Activated CD4-positive, CD25-positive, alpha-beta regulatory T cell (primary cell): ENCODE measurements around the gene KDM4C.
"Not testable (repeated sequence)": the region's sequence is repeated elsewhere in the genome, so short reads cannot be mapped to it uniquely, and the experiment has no call there.

ENCODE experiments used
- DNase-seq, 4 experiments: peaks; one replicate each; lab custom pipeline; 2025; lab: John Stamatoyannopoulos, UW

KDM4C gene

DNA sequence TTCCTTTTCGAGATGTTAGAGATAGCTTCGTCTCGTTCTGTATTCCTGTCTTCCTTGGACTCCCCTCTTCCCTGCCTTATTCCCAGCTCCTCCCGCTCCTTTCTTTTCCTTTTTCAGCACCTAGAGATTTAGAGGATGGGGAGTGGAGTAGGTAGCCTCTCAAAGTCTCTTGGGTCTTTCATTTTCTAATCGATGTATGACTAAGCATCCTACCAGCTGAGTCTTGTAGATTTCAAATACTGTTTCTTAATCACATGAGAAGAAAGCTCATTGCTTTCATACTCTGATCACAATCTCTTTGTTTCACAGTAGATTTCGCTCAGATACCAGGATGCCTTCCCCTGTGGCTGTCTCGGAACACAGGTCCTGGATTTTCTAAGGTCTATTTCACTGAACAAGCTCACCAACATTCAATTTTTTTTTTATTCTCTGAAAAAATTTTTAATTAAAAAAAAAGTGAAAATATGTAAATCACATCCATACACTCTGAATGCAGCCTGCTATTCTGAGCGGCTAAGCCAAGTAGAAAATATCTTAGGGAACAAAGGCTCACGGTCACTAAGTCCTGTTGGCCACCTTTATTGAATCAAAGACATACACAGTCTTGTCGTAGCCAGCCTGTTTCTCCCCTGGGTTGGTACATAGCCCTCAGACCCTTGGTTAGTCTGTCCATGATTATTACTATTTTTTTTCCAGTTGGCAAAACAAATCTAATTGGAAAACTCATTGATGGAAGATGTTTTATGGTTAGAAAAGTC is 413.8 kb downstream of the KDM4C start:
- no peak for DNase-seq

DNA sequence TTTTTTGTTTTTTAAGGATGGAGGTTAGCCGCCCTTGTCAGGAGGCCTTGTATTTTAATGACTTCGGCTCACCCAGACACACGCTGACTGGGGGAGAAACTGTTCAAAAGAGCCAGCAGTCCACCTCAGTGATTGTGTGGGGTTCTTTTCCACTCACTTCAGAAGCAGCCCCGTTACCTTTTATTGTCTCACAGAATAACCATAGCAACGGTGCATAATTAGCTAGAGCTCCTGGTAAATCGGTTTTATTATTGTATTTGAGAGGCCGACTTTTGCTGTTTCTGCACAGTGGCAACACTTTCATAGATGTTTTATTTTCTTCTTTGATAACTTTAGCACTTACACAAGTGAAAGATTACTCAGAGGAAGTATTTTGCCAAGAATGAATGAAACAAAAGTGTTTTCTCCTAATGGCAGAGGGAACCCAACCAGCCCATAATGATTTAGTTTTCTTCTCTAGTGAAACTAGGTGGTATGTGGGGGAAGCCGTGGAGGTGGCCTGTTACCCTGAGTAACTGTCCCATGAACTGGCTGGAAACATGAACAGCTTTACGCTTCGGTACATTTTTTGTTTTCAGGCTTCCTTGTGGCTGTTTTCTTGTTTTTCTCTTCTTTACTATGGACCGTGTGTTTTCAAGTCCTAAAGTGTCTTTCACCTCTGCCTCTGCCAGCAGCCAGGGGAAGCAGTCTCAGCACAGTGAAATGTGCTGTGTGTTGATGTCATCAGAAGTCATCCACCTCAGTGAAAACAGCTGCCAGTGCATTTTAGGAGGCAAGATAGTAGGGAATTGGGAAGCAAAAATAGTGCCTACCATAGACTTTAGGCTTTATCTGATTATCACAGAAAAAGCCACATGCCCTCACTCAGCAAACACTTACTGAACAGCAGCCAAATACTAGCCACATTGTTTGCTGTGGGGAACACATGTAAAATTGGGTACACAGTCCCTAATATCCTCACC is 414.7 kb downstream of the KDM4C start:
- DNase-seq, result no peak

DNA sequence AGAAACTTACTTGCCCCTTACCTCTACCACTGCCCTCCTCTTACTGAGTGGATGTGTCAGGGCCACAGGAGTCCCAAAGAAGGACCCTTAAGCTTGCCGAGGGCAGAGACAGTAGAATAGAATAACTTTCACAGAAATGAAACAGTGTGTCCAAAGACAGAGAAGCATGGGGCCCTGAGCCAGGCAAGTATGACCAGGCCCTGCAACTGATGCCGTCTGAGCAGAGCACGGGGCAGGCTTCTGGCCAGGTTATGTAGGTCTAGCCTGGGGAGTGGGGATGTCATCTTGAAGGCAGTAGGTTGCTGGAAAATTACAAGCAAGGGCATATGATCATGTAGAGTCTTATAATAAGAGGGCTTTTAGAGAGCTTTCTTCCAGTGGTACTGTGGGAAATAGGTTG is 415.4 kb downstream of the KDM4C start:
- no peak for DNase-seq

- no peak for DNase-seq
These were observed 416.5 kb downstream of the KDM4C start for GRCh38 chr9:7174301-7174700.

- DNase-seq, result no peak
These were observed 417.1 kb downstream of the KDM4C start for GRCh38 chr9:7174884-7175283.

DNA sequence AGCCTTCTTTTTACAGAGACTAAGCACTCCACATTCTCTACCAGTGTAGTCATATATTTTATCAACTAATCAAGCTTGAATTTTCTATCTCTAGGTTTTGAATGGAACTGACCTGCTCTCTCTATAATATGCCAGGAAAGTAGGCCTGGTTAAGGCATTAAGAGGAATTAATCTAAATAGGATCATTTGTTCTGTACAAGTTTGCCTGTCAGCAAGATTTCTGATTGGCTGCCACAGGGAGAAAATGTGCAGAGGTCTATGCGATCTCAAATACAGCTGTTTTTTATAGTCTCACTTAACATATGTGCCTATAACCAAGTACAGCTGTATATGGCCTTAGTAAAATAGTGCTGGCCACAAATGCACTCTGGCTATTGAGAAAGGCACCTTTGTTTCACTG is 418.8 kb downstream of the KDM4C start:
- DNase-seq, result no peak

DNA sequence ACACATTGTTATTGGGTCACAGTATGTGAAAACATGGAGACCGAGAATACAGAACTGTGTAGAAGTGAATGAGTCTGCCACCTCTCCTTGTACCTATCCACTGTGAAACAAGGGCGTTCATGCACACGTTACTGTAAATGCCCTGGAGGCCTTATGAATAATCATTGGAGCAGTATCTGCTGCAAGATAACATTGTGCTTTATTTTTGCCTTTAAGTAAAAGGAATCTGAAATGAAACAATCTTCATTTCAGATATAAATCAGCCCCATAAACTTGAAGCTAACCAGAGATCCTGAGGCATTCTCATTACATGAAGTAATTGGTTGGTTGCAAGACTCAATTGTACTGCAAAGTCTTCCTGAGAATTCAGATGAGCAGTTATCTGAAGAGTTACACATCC is 419.6 kb downstream of the KDM4C start:
- DNase-seq, result no peak

GRCh38 chr9:7178729-7179128 is 421.0 kb downstream of the KDM4C start:
- no peak for DNase-seq

DNA sequence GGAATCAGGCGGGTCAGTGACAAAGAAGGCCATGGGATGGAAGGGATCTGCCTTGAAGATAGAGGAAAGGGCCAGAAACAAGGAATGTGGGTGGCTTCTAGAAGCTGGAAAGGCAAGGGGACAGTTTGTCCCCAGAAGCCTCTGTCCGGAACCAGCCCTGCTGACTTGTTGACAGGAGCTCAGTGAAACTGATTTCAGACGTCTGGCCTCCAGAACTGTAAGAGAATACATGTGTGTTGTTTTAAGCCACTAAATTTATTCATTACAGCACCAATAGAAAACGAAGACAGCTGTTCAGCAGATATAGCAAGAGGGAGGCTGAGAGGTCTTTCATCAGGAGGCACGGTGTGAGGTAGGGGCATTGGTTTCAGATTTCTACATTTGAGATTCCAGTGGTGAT is 422.5 kb downstream of the KDM4C start:
- DNase-seq, result no peak

DNA sequence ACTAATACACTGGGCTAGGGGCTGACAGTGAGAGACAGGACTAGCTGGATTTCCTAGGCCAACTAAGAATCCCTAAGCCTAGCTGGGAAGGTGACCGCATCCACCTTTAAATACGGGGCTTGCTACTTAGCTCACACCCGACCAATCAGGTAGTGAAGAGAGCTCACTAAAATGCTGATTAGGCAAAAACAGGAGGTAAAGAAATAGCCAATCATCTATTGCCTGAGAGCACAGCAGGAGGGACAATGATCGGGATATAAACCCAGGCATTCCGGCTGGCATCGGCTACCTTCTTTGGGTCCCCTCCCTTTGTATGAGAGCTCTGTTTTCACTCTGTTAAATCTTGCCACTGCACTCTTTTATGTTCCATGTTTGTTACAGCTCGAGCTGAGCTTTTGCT is 425.4 kb downstream of the KDM4C start:
- not testable (repeated sequence) for DNase-seq

DNA sequence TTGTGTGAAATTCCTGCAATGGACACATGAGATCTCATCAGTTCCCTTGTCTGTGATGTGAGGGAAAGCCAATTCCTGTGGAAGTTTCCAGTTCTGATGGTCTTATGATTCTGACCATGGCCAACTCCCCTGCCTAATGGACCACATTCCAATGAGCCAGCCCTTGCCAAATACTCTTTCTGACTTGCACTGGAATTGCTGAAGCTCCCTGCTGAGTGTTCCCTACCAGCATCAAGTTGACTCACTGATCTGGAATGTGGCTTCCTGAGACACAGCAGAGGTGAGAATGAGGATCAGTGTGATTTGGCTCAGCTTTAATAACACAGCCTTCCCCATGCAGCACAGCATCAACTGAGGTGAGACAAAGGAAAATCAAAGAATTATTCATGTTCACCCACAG is 427.8 kb downstream of the KDM4C start:
- no peak for DNase-seq

DNA sequence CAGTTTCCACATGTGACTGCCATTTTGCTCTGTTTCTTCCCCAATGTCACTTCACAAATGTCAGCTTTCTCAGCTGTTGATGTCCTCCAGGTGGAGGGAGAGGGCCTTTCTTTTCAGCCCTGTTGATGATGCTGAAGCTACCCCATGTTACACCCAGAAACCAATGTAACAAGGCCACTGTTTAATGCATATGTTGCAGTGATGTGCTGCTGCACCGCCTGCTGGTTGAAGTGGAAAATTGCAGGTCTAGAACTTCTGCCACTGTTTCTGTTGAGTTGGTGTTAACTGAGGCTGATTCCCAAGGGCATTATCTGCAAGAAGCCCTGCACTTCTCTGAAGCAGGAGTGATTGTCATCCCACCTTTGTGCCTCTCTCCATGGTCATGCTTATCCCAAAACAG is 428.4 kb downstream of the KDM4C start:
- DNase-seq, result no peak

DNA sequence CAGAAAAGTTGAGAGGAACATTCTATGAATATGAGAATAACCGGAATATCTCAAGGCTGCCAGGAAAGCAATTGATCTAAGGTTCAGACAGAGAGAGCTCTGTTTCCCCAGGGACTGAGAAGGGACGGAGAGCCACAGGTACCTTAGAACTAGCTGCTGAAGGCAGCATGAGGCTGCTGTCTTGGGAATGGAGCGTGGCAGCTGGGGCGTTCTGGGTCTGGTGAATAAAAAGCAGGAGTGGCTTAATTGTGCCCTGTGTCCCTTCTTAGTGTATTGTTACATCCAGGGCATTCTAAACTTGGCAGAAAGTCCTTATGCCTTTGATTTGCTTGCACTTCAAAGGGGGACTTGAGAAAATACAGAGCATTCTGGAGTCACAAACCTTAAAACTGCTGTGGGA is 434.5 kb downstream of the KDM4C start:
- no peak for DNase-seq

- DNase-seq, result no peak
These were observed 437.8 kb downstream of the KDM4C start for GRCh38 chr9:7195526-7195925.

GRCh38 chr9:7196467-7196866 is 438.7 kb downstream of the KDM4C start:
- no peak for DNase-seq

- DNase-seq, result no peak
These were observed 443.4 kb downstream of the KDM4C start for GRCh38 chr9:7201196-7201595.

DNA sequence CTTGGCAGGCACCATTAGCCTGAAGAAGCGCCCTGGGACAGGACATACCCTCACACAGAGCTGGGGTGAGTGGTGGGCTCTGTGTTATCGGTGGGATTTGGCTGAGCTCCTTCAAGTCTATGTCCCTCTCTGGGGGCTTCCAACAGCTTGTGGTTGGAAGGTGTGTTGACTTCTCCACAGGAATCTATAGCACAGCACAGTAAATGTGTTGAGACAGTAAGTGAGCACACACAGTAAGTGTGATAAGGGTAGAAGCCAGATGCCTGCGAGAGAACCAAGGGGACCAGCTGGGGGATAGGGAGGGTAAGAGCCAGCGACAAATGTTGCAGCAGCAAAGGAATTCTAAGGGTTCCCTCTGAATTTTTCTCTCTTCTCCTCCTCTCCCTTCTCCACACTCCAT is 448.0 kb downstream of the KDM4C start:
- DNase-seq, result no peak

- DNase-seq, result no peak
These were observed 448.5 kb downstream of the KDM4C start for GRCh38 chr9:7206221-7206758.

DNA sequence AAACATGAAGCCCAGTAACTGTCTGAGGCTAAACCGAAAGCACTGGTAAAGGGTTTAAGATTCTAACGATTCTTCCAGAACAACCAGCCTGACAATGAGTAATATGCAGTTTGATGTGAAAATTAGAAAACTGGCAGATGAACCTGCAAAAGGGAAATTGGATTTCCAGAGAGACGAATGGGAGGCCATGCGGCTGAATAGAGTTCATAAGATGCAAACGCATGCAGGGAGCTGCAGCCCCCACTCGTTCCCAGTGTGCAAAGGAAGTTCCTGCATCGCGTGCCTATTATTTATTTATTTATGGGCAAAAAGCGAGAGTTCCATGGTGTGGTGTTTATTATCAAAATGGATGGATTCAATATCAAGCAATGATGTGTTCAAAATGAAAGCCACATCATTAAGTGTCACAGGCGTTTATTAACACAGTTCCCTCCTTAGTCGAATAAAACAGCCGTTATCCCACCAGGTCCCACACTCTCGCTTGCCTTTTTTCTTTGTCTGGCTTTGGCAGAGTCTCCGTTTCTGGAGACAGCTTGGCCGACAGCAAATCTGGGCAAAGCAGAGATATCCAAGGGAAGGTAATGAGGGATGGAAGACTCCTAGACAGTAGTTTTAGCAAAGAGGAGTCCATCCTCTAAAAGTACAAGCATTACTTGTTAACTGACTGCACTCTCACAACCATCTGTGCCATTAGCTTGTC is 451.4 kb downstream of the KDM4C start:
- no peak for DNase-seq

- DNase-seq, result no peak
These were observed 452.2 kb downstream of the KDM4C start for GRCh38 chr9:7209990-7210389.

DNA sequence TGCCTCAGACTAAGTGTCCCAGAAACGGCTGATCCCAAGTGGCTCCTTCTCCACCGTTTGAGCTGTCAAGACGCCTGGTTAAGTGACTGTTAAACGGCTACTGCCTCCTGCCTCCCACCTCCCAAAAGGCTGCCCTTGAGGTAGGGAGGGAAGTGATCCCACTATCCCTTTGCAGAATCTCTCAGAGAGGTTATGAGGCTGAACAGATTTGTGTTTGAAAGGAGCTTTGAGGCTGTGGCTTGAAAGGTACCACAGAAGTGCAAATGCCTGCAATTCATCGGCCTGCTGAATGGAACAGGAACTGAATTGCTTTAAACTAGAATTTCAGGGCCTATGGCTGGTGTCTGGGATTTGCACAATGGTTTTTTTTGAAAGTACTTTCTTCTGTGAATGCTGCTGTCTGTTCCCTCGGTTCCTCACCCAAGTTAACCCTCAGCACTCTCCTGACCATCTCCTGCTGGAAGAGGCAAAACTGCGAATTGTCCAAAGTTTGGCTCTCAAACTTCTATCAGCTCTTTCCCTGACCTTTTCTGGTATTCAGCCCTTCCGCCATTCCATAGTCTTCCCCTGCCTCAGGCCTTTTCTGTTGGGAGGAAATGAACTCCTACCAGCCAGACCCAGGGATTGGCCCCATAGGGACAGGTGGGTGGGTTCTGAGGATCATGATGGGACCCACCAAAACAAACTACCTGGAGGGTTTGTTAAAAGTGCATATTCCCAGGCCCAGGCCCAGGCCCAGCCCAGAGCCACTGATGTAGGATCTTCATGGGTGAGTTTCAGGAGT is 453.3 kb downstream of the KDM4C start:
- no peak for DNase-seq

- DNase-seq, result no peak
These were observed 453.9 kb downstream of the KDM4C start for GRCh38 chr9:7211657-7212056.
